ENCODE measurements around the gene TGM4.

DNA sequence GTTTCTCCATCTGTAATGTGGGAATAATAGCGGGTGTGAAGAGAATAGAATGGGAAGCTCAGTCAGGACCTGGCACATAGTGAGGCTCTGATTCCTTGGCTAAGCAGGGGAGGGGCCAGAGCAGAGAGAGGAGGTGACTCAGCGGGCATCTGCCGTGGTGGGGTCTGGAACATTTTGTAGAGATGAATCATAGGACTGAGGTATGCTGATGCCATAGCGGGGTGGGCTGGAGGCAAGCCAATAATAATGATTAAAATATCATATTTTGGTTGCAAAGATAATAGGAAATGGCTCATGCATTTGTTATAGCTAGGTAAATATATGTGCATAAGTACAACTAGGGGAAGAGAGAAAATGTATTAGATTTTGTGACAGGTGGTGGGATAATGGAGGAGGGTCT lies 11.2 kb downstream of the TGM4 start:
- TF ChIP-seq, protein P1, sequence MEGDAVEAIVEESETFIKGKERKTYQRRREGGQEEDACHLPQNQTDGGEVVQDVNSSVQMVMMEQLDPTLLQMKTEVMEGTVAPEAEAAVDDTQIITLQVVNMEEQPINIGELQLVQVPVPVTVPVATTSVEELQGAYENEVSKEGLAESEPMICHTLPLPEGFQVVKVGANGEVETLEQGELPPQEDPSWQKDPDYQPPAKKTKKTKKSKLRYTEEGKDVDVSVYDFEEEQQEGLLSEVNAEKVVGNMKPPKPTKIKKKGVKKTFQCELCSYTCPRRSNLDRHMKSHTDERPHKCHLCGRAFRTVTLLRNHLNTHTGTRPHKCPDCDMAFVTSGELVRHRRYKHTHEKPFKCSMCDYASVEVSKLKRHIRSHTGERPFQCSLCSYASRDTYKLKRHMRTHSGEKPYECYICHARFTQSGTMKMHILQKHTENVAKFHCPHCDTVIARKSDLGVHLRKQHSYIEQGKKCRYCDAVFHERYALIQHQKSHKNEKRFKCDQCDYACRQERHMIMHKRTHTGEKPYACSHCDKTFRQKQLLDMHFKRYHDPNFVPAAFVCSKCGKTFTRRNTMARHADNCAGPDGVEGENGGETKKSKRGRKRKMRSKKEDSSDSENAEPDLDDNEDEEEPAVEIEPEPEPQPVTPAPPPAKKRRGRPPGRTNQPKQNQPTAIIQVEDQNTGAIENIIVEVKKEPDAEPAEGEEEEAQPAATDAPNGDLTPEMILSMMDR (conservative IDR thresholded peaks at IDR 0.05; ENCODE audit: low read depth in 2 of 2) = no peak
- no peak for TF ChIP-seq POLR2AphosphoS5 (IDR thresholded peaks at IDR 0.05; ENCODE audit: low read depth)
- TF ChIP-seq CREB1 (CRISPR knock-in tag; IDR thresholded peaks at IDR 0.05; ENCODE audit: low read depth) = no peak
- TF ChIP-seq, protein P2, sequence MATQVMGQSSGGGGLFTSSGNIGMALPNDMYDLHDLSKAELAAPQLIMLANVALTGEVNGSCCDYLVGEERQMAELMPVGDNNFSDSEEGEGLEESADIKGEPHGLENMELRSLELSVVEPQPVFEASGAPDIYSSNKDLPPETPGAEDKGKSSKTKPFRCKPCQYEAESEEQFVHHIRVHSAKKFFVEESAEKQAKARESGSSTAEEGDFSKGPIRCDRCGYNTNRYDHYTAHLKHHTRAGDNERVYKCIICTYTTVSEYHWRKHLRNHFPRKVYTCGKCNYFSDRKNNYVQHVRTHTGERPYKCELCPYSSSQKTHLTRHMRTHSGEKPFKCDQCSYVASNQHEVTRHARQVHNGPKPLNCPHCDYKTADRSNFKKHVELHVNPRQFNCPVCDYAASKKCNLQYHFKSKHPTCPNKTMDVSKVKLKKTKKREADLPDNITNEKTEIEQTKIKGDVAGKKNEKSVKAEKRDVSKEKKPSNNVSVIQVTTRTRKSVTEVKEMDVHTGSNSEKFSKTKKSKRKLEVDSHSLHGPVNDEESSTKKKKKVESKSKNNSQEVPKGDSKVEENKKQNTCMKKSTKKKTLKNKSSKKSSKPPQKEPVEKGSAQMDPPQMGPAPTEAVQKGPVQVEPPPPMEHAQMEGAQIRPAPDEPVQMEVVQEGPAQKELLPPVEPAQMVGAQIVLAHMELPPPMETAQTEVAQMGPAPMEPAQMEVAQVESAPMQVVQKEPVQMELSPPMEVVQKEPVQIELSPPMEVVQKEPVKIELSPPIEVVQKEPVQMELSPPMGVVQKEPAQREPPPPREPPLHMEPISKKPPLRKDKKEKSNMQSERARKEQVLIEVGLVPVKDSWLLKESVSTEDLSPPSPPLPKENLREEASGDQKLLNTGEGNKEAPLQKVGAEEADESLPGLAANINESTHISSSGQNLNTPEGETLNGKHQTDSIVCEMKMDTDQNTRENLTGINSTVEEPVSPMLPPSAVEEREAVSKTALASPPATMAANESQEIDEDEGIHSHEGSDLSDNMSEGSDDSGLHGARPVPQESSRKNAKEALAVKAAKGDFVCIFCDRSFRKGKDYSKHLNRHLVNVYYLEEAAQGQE (IDR thresholded peaks at IDR 0.05; ENCODE audit: unreplicated experiment) = no peak
- TF ChIP-seq, protein P3, sequence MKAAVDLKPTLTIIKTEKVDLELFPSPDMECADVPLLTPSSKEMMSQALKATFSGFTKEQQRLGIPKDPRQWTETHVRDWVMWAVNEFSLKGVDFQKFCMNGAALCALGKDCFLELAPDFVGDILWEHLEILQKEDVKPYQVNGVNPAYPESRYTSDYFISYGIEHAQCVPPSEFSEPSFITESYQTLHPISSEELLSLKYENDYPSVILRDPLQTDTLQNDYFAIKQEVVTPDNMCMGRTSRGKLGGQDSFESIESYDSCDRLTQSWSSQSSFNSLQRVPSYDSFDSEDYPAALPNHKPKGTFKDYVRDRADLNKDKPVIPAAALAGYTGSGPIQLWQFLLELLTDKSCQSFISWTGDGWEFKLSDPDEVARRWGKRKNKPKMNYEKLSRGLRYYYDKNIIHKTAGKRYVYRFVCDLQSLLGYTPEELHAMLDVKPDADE (IDR thresholded peaks at IDR 0.05) = no peak
- no peak for TF ChIP-seq ZNF114 (CRISPR knock-in tag; IDR thresholded peaks at IDR 0.05)
- no peak for TF ChIP-seq EZH2phosphoT487 (IDR thresholded peaks at IDR 0.05; ENCODE audit: unreplicated experiment)
- TF ChIP-seq EZH2 (IDR thresholded peaks at IDR 0.05; ENCODE audit: low read depth, unreplicated experiment) = no peak
- no peak for TF ChIP-seq STAT1 (IDR thresholded peaks at IDR 0.05; ENCODE audit: unreplicated experiment)
- TF ChIP-seq NANOG (IDR thresholded peaks at IDR 0.05; ENCODE audit: borderline replicate concordance) = no peak
